H1 (cell line): ENCODE measurements around the gene AP1S3. TPM values are rescaled to one million over a fixed set of nuclear protein-coding genes. Genes with fewer than 3 reads are reported as not detected.

Experiments
- CTCF ChIA-PET: fragments of 300-600 bp; sonication (Branson Sonifier 250); formaldehyde crosslinking; loops from one replicate; lab custom pipeline; 2021; ENCODE audit not compliant: partially characterized antibody; lab: Charles Lee
- POLR2A ChIA-PET: fragments of 300-600 bp; sonication (Branson Sonifier 250); formaldehyde crosslinking; loops from one replicate; lab custom pipeline; 2021; ENCODE audit warnings: inconsistent platforms; ENCODE audit not compliant: partially characterized antibody; lab: Charles Lee
- DNase-seq, 2 experiments: peaks; one replicate each; pipeline versions ENCODE4 v3.0.0 to v3.0.0-alpha.2; 2010 to 2022; ENCODE audit warnings: low spot score in 2 of 2, low read depth in 1 of 2, mixed read lengths in 1 of 2
- FAIRE-seq: peaks from 2 replicates; lab custom pipeline; 2011; peaks lifted over from hg19 to GRCh38; lab: Jason Lieb, UNC
- H2AFZ ChIP-seq: 2 replicates; pipeline ENCODE4 v1.8.1; 2012; ENCODE audit warnings: low read length, inconsistent platforms
- H2AK5ac ChIP-seq: 2 replicates; pipeline ENCODE4 v1.6.1; 2013; ENCODE audit warnings: low read depth, low read length
- H2BK120ac ChIP-seq: replicated peaks from 2 replicates; pipeline ENCODE3; 2013; ENCODE audit warnings: low read depth, low read length, inconsistent platforms
- H2BK12ac ChIP-seq: 2 replicates; pipeline ENCODE4 v1.6.1; 2013; ENCODE audit warnings: low read depth, low read length
- H2BK15ac ChIP-seq: 2 replicates; pipeline ENCODE4 v1.6.1; 2013; ENCODE audit warnings: low read length
- H2BK20ac ChIP-seq: 2 replicates; pipeline ENCODE4 v1.6.1; 2013; ENCODE audit warnings: low read length
- H2BK5ac ChIP-seq: 2 replicates; pipeline ENCODE4 v1.6.1; 2013; ENCODE audit warnings: low read depth, low read length
- H3K14ac ChIP-seq: 2 replicates; pipeline ENCODE4 v1.6.1; 2013; ENCODE audit warnings: inconsistent platforms; ENCODE audit not compliant: insufficient read length
- H3K18ac ChIP-seq: 2 replicates; pipeline ENCODE4 v1.6.1; 2013; ENCODE audit warnings: low read length; ENCODE audit errors: extremely low read depth
- H3K23ac ChIP-seq: 2 replicates; pipeline ENCODE4 v1.6.1; 2013; ENCODE audit warnings: inconsistent platforms; ENCODE audit not compliant: insufficient read length
- H3K23me2 ChIP-seq: 2 replicates; pipeline ENCODE4 v1.6.1; 2013; ENCODE audit warnings: low read depth, low read length
- H3K27ac ChIP-seq: 2 replicates; pipeline ENCODE4 v1.6.1; 2011; ENCODE audit warnings: low read depth, low read length, inconsistent platforms
- H3K27me3 ChIP-seq, 4 experiments: replicated peaks in 1 of 4; 1 replicate in 1 of 4; 2 replicates in 3 of 4; pipeline versions ENCODE4 v1.6.1 to v1.8.1; 2011 to 2013; ENCODE audit warnings: low read length in 3 of 4, mild to moderate bottlenecking in 3 of 4, inconsistent platforms in 2 of 4, mixed read lengths in 2 of 4, moderate library complexity in 1 of 4; ENCODE audit not compliant: control insufficient read depth in 3 of 4, insufficient read depth in 3 of 4; ENCODE audit errors: extremely low read depth in 1 of 4
- H3K36me3 ChIP-seq, 4 experiments: 2 replicates each; pipeline versions ENCODE4 v1.6.1 to v1.8.1; 2011 to 2013; ENCODE audit warnings: mild to moderate bottlenecking in 4 of 4, low read length in 3 of 4, moderate library complexity in 2 of 4, control low read depth in 1 of 4, inconsistent platforms in 1 of 4; ENCODE audit not compliant: insufficient read depth in 4 of 4, control insufficient read depth in 2 of 4
- H3K4ac ChIP-seq: replicated peaks from 2 replicates; pipeline ENCODE3; 2013; ENCODE audit warnings: low read length, low read depth, mixed read lengths, inconsistent platforms; ENCODE audit not compliant: insufficient read length
- H3K4me1 ChIP-seq, 4 experiments: replicated peaks in 1 of 4; 1 replicate in 1 of 4; 2 replicates in 3 of 4; pipeline versions ENCODE4 v1.6.1 to v1.8.1; 2011 to 2013; ENCODE audit warnings: low read length in 3 of 4, inconsistent platforms in 2 of 4, mixed read lengths in 1 of 4; ENCODE audit not compliant: insufficient read depth in 4 of 4, control insufficient read depth in 3 of 4
- H3K4me2 ChIP-seq, 2 experiments: 2 replicates each; pipeline versions ENCODE4 v1.6.1 to v1.8.1; 2011 to 2013; ENCODE audit warnings: low read depth in 2 of 2, low read length in 2 of 2, control low read depth in 1 of 2, inconsistent platforms in 1 of 2, mild to moderate bottlenecking in 1 of 2; ENCODE audit not compliant: insufficient read depth in 1 of 2
- H3K4me3 ChIP-seq, 4 experiments: fragments of 200-600, 300-600 bp in 1 of 4; sonication (generic), shearing (Covaris generic), sonication (Bioruptor Twin) in 1 of 4; 2 replicates each; pipeline versions ENCODE4 v1.5.1 to v1.8.1; 2011 to 2016; ENCODE audit warnings: low read length in 4 of 4, low read depth in 3 of 4, control low read depth in 2 of 4, inconsistent platforms in 2 of 4, mild to moderate bottlenecking in 2 of 4, mixed read lengths in 1 of 4, moderate library complexity in 1 of 4; ENCODE audit not compliant: insufficient read depth in 2 of 4; ENCODE audit errors: extremely low read depth in 1 of 4
- H3K56ac ChIP-seq: replicated peaks from 2 replicates; pipeline ENCODE3; 2013; ENCODE audit warnings: low read depth, mild to moderate bottlenecking, mixed read lengths, low read length, inconsistent platforms; ENCODE audit not compliant: insufficient read length
- H3K79me1 ChIP-seq: 2 replicates; pipeline ENCODE4 v1.6.1; 2013; ENCODE audit warnings: low read depth, low read length, control low read depth
- H3K79me2 ChIP-seq, 2 experiments: 2 replicates each; pipeline versions ENCODE4 v1.6.1 to v1.8.1; 2012 to 2013; ENCODE audit warnings: low read length in 2 of 2, mild to moderate bottlenecking in 2 of 2, inconsistent platforms in 1 of 2; ENCODE audit not compliant: insufficient read depth in 2 of 2, control insufficient read depth in 1 of 2
- H3K9ac ChIP-seq, 4 experiments: replicated peaks in 1 of 4; 1 replicate in 1 of 4; 2 replicates in 3 of 4; pipeline versions ENCODE4 v1.6.1 to v1.8.1; 2011 to 2013; ENCODE audit warnings: low read depth in 3 of 4, low read length in 3 of 4, control low read depth in 2 of 4, mild to moderate bottlenecking in 2 of 4, moderate library complexity in 2 of 4, inconsistent platforms in 1 of 4; ENCODE audit errors: extremely low read depth in 1 of 4
- H3K9me3 ChIP-seq, 2 experiments: 2 replicates each; pipeline versions ENCODE4 v1.6.1 to v1.8.1; 2012 to 2013; ENCODE audit warnings: mild to moderate bottlenecking in 2 of 2, moderate library complexity in 2 of 2, control low read depth in 1 of 2, inconsistent platforms in 1 of 2, low read depth in 1 of 2, low read length in 1 of 2, mixed read lengths in 1 of 2; ENCODE audit not compliant: insufficient read depth in 2 of 2
- H4K20me1 ChIP-seq, 2 experiments: replicated peaks in 1 of 2; 2 replicates each; pipeline versions ENCODE3 to v1.8.1; 2011 to 2013; ENCODE audit warnings: inconsistent platforms in 2 of 2, low read length in 2 of 2, mild to moderate bottlenecking in 1 of 2; ENCODE audit not compliant: insufficient read depth in 2 of 2, control insufficient read depth in 1 of 2
- H4K5ac ChIP-seq: 2 replicates; pipeline ENCODE4 v1.6.1; 2013; ENCODE audit warnings: low read length, low read depth, mixed read lengths, inconsistent platforms; ENCODE audit not compliant: insufficient read length
- H4K8ac ChIP-seq: 2 replicates; pipeline ENCODE4 v1.8.0; 2013; ENCODE audit warnings: mild to moderate bottlenecking, moderate library complexity, low read length, inconsistent platforms; ENCODE audit not compliant: insufficient read depth; ENCODE audit errors: extremely low read depth
- H4K91ac ChIP-seq: replicated peaks from 2 replicates; pipeline ENCODE3; 2013; ENCODE audit warnings: low read length, mixed read lengths, inconsistent platforms; ENCODE audit not compliant: insufficient read length
- KDM4A ChIP-seq: IDR thresholded peaks from one replicate; pipeline ENCODE4 v1.7.1; 2012; ENCODE audit warnings: low read depth, mild to moderate bottlenecking, moderate library complexity, low read length, inconsistent platforms; ENCODE audit not compliant: severe bottlenecking
- NANOG ChIP-seq: IDR thresholded peaks from 2 replicates; pipeline ENCODE4 v1.6.1; 2011; ENCODE audit warnings: low read length, low read depth, mild to moderate bottlenecking, inconsistent platforms; ENCODE audit not compliant: insufficient read depth, poor library complexity, severe bottlenecking
- NRF1 ChIP-seq: IDR thresholded peaks from 2 replicates; pipeline ENCODE4 v1.6.1; 2011; ENCODE audit warnings: mild to moderate bottlenecking, low read depth, low read length, improper control_type of control experiment
- RAD21 ChIP-seq, 2 experiments: IDR thresholded peaks in 1 of 2; conservative IDR thresholded peaks in 1 of 2; 2 replicates each; pipeline ENCODE4 v1.6.1; 2011; ENCODE audit warnings: low read depth in 2 of 2, low read length in 2 of 2, improper control_type of control experiment in 1 of 2, inconsistent platforms in 1 of 2, mild to moderate bottlenecking in 1 of 2, moderate library complexity in 1 of 2
- RXRA ChIP-seq: IDR thresholded peaks from 2 replicates; pipeline ENCODE4 v1.6.1; 2011; ENCODE audit warnings: low read depth, mild to moderate bottlenecking, low read length, moderate library complexity; ENCODE audit not compliant: insufficient read depth
- SAP30 ChIP-seq: fragments of 300-600 bp; sonication (generic); IDR thresholded peaks from 2 replicates; pipeline ENCODE4 v1.7.1; 2012; ENCODE audit warnings: low read length, moderate library complexity, mild to moderate bottlenecking, inconsistent platforms; ENCODE audit not compliant: insufficient read depth, insufficient replicate concordance
- WGBS, 2 experiments: shearing (Covaris generic) in 1 of 2; methylation state at CpG; one replicate each; pipeline versions ENCODE4 v1.1.6 to v1.1.7; 2013 to 2015; ENCODE audit warnings: low lambda C conversion rate in 2 of 2, mixed read lengths in 2 of 2, inconsistent platforms in 1 of 2, low coverage in 1 of 2, missing lambda C conversion rate in 1 of 2; ENCODE audit not compliant: insufficient replicate concordance in 2 of 2, insufficient coverage in 1 of 2, insufficient read length in 1 of 2; ENCODE audit errors: extremely low coverage in 1 of 2, missing lambda C conversion rate in 1 of 2; 5-methylcytosine and 5-hydroxymethylcytosine counted together
- polyA plus RNA-seq, 7 experiments: library from polyadenylated mRNA; depleted of rRNA in 3 of 7; stranded (reverse) in 5 of 7; unstranded in 2 of 7; fragments of >200 nt in 5 of 7; fragments of 200-250 nt in 2 of 7; gene quantifications; 1 replicate in 5 of 7; 2 replicates in 1 of 7; 4 replicates in 1 of 7; pipeline versions ENCODE4 v1.2.1 to v1.2.3, GENCODE V29; 2011 to 2013; ENCODE audit warnings: missing spikeins in 2 of 7, mixed read lengths in 2 of 7
- total RNA-seq: library from RNA; stranded (reverse); fragmentation: NEBNext Ultra II Directional; extraction: Animal tissue kit (Norgen Biotek cat#: 25700); gene quantifications from 2 replicates; pipeline ENCODE4 v1.2.1, GENCODE V29; 2021
- TF ChIP-seq, protein P1 (sequence below), 3 experiments: IDR thresholded peaks; 1 replicate in 2 of 3; 2 replicates in 1 of 3; pipeline versions ENCODE4 v1.5.1 to v1.6.1; 2011; ENCODE audit warnings: low read length in 3 of 3, mild to moderate bottlenecking in 3 of 3, inconsistent platforms in 2 of 3, low read depth in 1 of 3, moderate library complexity in 1 of 3; ENCODE audit not compliant: insufficient read depth in 1 of 3; ENCODE audit errors: control extremely low read depth in 1 of 3

The AP1S3 gene
- total and polyA plus RNA-seq, 2 of the 8 experiments (the other 6 are each of a cell fraction or from before 2014, with no cell fraction given): 3.9 to 20.2 TPM

DNA sequence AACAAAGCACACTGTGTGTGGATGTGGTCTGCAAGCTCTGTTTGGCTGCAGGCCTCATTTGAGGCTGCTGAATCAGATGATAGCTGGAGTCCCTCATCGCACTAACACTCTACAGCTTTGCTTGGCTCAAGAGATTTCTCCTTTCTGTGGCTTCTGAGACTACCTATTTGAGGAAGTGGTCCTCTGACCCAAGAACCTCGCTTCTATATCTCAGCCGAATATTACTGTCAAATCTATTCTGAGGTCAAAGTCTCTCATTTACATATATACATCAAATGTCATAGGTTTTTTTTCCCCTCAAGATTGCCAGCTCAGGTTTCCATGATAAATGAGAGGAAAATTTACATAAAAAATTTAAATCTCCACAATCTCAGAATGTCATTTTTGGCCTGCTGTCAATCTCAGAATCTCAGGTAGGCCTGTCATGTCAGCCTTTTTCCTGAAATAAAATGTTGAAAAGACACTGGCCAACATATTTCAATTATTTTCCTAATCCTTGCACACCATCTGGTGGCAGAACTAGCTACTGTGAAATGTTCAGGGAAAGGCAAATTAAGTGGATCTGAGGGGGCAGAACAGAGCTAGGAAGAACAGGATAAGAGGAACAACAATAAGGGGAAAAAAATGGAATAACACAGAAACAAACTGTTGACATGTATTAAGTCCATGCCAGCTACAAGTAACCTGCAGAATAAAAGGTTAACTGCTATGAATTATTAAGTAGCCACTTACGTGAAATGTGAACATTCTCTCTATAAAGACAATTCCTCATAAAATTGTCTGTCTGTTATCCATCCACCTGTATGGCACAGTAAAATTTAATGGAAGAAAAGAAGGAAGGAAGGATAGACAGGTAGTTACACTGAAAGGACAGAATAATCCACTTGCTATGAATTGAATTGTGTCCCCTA lies 39.3 kb downstream of the AP1S3 start:
- H2BK5ac ChIP-seq: no peak overlapping the region
- no peaks in the 10 kb centered on the region for H3K27me3 ChIP-seq
- H3K9me3 ChIP-seq: no peaks in the 10 kb centered on the region
- H4K20me1 ChIP-seq: no peaks in the 10 kb centered on the region
- ChIA-PET POLR2A (interaction anchor here (0.6 kb wide), 1 partner anchor 122 kb away, joined by 3 read pairs; no protein-coding TSS in a partner anchor), CTCF (interaction anchor here (0.6 to 4.0 kb wide), 36 partner anchors 10 to 826 kb away, joined by 3 to 16 read pairs (median 4); partner anchors contain the start of gene AP1S3)
- DNase-seq (no peak), FAIRE-seq (no peak)
- H3K14ac ChIP-seq: no peak overlapping the region
- H3K23me2 ChIP-seq: no peaks in the 10 kb centered on the region
- no peak overlapping the region for H2BK20ac ChIP-seq
- no peak overlapping the region for H4K91ac ChIP-seq
- no peak overlapping the region for H3K9ac ChIP-seq
- no peak overlapping the region for H3K4me2 ChIP-seq
- H4K5ac ChIP-seq: no peak overlapping the region
- no peaks in the 10 kb centered on the region for H3K36me3 ChIP-seq
- no peak overlapping the region for H2BK15ac ChIP-seq
- no peaks in the 10 kb centered on the region; the same call in 1 of the 2 replicates for H3K79me1 ChIP-seq
- H3K4me1 ChIP-seq: no peaks in the 10 kb centered on the region
- H3K56ac ChIP-seq: no peak overlapping the region
- H2AK5ac ChIP-seq: no peak overlapping the region
- H3K4me3 ChIP-seq: no peak overlapping the region
- H3K4ac ChIP-seq: no peak overlapping the region
- H3K27ac ChIP-seq: no peak overlapping the region
- no peak overlapping the region for H4K8ac ChIP-seq
- H2BK120ac ChIP-seq: no peak overlapping the region
- no peak overlapping the region for H3K18ac ChIP-seq
- H3K23ac ChIP-seq: no peak overlapping the region
- H2BK12ac ChIP-seq: no peak overlapping the region
- no peak overlapping the region for H2AFZ ChIP-seq
- H3K79me2 ChIP-seq: peaks cover 0 to 8% of the 10 kb centered on the region in 2 experiments; a peak in 1 of 4 replicates
- WGBS, 2 experiments: 94% methylated on average over 4 of the region's 4 CpGs; no CpG with 5 or more reads in 1 of the 2 experiments
- TF ChIP-seq KDM4A (no peak), RXRA (no peak), NRF1 (no peak), RAD21 (IDR thresholded peaks at IDR 0.05 in 1 of 2, conservative IDR thresholded peaks at IDR 0.05 in 1 of 2; ENCODE audit: low read depth in 2 of 2, low read length in 2 of 2) (peak; percentile 65 to 66), SAP30 (no peak), NANOG (no peak)
- TF ChIP-seq, protein P1, sequence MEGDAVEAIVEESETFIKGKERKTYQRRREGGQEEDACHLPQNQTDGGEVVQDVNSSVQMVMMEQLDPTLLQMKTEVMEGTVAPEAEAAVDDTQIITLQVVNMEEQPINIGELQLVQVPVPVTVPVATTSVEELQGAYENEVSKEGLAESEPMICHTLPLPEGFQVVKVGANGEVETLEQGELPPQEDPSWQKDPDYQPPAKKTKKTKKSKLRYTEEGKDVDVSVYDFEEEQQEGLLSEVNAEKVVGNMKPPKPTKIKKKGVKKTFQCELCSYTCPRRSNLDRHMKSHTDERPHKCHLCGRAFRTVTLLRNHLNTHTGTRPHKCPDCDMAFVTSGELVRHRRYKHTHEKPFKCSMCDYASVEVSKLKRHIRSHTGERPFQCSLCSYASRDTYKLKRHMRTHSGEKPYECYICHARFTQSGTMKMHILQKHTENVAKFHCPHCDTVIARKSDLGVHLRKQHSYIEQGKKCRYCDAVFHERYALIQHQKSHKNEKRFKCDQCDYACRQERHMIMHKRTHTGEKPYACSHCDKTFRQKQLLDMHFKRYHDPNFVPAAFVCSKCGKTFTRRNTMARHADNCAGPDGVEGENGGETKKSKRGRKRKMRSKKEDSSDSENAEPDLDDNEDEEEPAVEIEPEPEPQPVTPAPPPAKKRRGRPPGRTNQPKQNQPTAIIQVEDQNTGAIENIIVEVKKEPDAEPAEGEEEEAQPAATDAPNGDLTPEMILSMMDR (IDR thresholded peaks at IDR 0.05; ENCODE audit: control extremely low read depth in 1 of 3, insufficient read depth in 1 of 3, low read depth in 1 of 3, low read length in 3 of 3): peak in 2 of 3 experiments; percentile 32 to 37; a peak in 2 of 4 replicates
